ENCODE measurements around the gene PAOX.

DNA sequence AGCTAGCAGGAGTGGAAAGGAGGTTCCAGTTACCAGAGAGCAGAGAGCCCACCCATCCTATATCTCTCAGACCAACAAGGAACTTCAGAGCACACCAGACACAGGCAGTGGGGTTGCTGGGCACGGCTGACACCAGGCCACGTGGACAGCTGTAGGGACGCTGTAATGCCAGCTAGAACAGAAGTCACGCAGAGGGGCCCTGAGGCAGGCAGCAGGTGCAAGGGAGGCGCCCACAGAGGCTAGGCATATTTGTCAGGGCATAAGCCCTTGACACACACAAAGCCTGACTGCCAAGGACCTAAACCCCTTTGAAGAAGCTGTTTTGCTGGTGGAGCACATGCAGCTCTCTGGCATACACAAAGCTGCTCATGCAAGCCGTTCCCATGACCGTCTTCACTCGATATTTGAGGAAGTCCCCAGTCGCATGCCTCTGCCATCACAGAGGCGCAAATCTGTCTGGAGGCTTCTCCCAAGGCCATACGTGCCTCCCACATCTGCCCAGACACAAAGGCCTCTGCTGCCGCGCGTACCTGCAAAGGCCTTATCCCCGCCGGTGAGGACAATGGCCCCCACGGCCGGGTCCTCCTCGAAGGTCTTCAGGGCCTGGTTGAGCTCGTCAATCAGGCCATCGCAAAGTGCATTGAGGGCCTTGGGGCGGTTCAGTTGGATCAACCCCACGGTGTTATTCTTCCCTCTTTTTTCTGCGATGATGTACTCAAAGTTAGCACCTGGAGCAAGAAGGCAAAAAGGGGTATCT, 8.9 kb upstream of the PAOX start:
- no peak for TF ChIP-seq GATA2 (CRISPR knock-in tag; IDR thresholded peaks at IDR 0.05)
- no peak for TF ChIP-seq RAD21 (CRISPR knock-in tag; conservative IDR thresholded peaks at IDR 0.05 in 1 of 2, IDR thresholded peaks at IDR 0.05 in 1 of 2)
- TF ChIP-seq BRF1 (IDR thresholded peaks at IDR 0.05; ENCODE audit: borderline replicate concordance, extremely low read depth, insufficient read length): no peak

All from K562 (cell line).